22Rv1 (cell line): ENCODE results near the gene AMT.

Source experiments
- ZFX ChIP-seq: fragments of 450-650 bp; IDR thresholded peaks from 2 replicates; pipeline ENCODE4 v1.6.1; 2017; ENCODE audit warnings: antibody characterized with exemption, borderline replicate concordance
- TF ChIP-seq, protein P1 (sequence below): fragments of 450-650 bp; IDR thresholded peaks from 2 replicates; pipeline ENCODE4 v1.5.1; 2017; ENCODE audit warnings: mild to moderate bottlenecking

DNA sequence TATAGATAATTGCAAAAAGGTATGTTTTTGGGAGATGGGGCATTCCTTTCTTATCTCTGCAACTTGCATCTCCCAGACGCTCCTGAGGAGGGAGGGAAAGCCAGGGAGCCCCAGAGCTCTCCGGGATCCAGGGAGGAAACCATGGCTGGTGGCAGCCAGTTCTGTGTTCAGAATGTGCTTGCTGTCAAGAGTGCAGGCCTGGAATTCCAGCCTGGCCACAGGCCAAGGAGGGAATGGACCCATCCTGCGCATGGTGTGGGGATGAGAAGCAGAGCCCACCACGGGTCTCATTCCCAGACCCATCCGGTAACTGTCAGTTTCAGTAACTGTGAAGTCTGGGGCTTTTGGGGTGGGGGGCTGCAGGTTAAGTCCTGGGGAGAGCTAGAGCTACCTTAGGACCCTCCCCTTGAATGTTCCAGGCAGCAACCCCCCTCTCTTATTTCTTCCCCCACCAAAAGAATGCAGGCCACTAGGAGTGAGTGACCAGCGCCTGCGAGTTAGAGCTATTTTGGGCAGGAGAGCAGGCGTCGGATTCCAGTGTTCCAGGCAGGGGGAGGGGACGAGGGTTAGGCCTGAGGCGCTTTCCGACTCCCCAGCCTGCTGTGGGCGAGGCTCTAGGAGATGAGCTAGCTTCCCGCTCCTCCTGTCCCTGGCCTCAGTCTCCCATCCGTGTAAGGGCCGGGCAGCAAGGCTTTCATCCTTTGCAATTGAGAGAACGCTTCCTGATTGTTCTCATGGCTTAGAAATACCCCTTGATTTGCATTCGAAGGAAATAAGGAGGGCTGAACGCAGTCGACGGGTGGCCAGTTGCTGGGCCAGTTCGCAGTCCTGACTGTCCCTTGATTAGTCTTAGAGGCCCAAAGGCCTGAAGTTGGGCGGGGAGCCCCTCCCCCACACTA lies 47.0 kb upstream of the AMT start:
- TF ChIP-seq, protein P1, sequence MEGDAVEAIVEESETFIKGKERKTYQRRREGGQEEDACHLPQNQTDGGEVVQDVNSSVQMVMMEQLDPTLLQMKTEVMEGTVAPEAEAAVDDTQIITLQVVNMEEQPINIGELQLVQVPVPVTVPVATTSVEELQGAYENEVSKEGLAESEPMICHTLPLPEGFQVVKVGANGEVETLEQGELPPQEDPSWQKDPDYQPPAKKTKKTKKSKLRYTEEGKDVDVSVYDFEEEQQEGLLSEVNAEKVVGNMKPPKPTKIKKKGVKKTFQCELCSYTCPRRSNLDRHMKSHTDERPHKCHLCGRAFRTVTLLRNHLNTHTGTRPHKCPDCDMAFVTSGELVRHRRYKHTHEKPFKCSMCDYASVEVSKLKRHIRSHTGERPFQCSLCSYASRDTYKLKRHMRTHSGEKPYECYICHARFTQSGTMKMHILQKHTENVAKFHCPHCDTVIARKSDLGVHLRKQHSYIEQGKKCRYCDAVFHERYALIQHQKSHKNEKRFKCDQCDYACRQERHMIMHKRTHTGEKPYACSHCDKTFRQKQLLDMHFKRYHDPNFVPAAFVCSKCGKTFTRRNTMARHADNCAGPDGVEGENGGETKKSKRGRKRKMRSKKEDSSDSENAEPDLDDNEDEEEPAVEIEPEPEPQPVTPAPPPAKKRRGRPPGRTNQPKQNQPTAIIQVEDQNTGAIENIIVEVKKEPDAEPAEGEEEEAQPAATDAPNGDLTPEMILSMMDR: no peak
- TF ChIP-seq ZFX: no peak
